ENCODE measurements around the gene MMADHC. TPM values are rescaled to one million over a fixed set of nuclear protein-coding genes. Genes with fewer than 3 reads are reported as not detected.
"Not testable (repeated sequence)": the region's sequence is repeated elsewhere in the genome, so short reads cannot be mapped to it uniquely, and the experiment has no call there.

The MMADHC gene
- polyA plus RNA-seq, 1 donor, result 104 TPM

DNA sequence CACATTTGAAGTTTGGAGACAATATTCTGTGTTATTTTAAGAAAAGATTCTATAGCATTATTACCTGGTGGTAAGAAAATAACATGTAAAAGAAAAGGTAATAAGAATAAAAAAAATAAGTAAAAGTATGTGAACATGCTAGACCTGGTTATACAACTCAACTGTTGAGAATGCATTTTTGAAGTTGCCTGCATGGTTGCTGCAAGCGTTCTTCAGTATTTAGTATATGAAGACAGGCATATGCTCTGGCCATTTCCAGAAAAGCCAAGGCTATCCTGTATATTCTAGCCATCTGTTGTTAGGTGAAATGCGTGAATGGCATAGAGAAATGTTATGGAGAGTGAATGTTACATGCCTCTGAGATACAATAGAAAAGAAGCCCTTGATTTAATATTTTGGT, 6.8 kb upstream of the MMADHC start:
- no peak for DNase-seq

DNA sequence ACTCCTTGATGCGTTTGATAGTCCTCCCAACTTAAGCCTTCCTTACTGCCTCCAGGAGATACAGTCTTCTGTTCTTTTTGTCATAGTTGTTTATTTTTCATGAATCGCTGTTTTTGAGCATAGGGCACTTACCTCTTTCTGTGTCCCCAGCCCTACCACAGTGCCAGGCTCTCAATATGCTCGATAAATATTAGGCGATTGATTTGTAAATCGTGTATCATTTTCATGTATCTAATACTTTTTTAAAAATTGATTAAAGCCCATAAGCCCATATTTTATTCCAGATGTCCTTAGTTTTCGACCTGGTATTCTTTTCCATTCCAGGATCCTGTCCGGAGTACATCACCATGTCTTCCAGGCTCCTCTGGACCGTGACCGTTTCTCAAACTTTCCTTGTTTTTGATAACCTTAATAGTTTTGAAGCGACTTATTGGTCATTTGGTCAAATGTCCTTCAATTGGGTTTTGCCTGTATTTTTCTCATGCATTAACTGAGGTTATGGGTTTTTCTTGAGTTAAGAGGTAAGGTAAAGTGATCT, 444 bp upstream of the MMADHC start:
- no peak for DNase-seq

DNA sequence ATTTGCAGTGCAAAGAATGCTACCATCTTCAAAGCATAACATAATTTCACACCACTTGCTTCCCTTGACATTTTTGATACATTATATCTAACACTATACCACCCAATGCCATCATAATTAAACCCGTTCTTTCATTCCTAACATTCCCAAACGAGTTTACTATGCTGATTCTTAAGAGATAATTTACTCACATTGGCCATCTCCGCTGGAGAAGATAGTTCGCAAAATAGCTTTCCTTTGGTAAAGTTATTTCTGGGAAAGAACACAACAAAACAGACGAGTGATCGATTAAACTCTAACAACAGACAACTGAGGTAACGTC, 716 bp downstream of the MMADHC start:
- no peak for DNase-seq

DNA sequence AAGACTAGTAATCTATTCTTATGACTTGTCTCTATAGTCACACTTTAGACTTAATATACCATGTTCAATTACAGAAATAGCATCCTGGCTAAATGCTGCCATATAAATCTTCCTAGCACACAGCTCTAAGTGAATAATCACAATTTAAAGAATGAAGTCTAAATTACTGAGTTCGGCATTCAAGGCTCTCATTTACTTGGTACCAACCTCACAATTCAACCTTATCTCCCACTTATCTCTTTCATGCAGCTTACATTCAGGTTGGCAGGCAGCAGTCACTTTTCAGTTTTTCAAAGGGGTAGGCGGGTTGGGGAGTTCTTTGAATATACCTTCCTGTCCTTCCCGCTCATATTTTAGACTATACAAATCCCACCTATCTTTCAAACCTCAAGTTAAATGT, 1.5 kb downstream of the MMADHC start:
- DNase-seq, result no peak

DNA sequence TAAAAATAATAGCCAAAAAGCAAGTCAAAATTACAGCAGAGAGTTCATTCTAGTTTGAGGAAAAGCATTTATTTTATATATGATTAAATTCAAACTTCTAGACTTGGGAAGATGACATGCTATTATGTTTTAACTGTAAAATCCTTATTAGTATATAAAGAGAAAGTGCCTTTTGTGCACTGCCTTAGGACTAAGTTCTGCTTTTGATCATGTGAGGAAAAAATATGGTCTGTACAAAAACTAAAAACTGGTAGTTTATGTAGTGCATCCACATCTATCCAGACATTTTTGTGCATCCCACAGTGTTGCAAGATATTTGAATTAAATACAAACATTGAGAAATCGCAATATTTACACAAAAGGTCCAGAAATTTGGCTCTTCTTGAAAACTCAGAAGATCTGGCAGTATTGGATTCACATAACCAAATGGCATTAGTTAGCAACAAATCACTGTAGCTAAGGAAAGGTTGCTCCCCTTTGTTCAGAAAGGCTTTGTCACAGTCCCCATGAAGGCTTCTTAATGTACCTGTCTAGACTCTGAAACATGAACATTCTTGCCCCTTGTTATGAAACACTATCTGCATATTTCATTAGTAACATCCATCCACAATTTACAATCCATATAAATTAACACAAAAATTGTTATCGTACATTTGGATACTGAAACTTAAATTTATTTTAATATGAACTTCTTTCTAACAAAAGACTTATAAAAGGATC, 2.2 kb downstream of the MMADHC start:
- no peak for DNase-seq

DNA sequence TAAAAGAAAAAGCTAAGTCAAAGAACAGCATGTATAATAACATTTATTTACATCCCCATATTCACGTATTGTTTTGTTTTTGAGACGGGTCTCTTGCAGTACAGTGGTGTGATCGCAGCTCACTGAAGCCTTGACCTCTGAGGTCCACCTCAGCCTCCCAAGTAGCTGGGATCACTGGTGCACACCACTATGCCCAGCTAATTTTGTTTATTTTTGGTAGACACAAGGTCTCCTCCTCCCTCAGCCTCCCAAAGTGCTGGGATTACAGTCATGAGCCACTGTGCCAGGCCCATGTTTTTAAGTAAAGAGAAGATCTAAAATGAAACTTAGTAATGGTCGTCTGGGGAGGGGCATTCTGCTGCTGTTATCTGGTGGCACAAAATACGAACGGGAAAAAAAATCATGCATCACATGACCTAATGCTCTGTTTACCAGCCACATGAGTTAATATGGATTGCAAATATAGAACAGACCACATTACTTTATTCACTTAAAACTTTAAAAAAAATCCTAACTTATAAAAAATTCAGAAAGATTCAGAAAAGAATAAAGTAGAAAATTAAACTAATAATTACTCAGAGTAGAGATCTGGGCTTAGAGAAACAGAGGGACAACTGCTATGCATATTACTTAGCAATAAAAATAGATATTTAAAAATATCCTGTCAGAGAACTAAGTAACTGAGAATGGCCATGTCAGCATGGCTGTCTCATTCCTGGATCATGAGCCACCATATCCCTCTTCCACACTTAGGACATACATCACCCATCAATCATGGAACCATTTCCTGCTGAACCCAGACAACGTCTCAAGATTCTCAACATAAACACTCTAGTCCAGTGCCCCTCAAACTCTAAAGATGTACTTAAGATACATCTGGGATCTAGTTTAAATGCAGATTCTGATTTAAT, 7.3 kb downstream of the MMADHC start:
- DNase-seq, result no peak

DNA sequence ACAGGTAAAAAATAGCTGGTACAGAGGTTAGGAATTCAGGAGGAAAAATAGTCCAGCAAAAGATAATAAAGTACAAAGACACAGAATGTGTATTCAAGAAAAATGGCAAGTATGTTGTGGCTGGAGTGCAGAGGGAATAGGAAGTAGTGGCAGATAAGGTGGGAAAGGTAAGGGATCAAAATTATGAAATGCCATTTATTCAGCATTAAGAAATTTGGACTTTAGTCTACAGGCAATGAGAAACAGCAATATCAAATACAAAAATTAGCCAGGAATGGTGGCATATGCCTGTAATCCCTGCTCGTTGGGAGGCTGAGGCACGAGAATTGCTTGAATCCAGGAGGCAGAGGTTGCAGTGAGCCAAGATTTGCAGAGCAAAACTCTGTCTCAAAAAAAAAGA, 10.3 kb downstream of the MMADHC start:
- no peak for DNase-seq

DNA sequence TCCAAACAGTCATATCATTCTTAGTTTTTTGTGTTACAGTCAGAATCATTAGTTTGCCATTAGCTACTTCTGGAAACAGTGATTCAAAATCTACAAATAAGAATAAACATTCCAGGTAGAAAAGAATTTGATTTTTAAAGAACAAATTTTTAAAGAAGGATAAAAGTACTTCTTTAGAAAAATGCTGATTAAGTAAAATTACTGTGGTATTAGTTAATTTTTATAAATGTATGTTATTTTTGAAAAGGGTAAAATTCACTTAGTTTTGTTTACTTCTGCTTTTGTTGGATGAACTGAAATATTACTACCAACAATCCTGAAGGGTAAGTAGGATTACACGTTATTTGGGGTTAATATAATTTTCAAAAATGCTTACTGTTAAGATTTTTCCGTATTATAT, 11.8 kb downstream of the MMADHC start:
- no peak for DNase-seq

DNA sequence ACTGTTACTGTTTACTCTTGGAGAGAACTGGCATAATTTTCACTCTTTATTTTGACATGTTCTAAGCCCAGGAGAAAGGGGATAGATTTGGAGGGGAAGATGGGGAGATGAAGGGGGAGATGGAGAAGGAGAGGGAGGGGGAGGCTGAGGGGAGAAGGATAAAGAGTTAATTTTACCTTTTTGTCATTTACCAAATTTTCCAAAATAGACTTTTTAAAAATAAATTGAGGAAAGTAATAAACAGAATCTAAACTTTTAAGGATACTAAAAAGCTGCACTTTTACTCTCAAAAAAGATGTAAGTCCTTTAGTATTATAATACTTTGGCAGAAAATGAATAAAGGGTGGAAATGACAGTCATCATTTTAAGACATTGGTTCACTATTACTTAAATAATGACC, 12.3 kb downstream of the MMADHC start:
- DNase-seq, result no peak

DNA sequence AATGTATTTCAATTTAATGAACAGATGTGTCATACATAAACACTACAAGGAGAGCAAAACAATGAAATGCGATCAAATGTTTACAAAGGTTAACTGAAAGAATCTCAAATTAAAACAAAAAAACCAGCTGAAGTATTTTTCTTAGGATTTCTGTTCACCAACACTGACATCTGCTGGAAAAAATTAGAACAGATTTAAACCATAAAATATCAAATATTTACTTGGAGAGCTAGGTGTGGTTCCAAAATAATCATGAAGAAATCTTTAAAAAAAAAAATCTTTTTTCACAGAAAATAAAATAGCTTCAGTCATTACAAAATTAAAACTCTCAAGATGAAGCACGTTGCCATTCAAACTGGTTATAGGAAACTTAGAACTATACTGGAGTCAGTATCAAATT, 13.8 kb downstream of the MMADHC start:
- no peak for DNase-seq

DNA sequence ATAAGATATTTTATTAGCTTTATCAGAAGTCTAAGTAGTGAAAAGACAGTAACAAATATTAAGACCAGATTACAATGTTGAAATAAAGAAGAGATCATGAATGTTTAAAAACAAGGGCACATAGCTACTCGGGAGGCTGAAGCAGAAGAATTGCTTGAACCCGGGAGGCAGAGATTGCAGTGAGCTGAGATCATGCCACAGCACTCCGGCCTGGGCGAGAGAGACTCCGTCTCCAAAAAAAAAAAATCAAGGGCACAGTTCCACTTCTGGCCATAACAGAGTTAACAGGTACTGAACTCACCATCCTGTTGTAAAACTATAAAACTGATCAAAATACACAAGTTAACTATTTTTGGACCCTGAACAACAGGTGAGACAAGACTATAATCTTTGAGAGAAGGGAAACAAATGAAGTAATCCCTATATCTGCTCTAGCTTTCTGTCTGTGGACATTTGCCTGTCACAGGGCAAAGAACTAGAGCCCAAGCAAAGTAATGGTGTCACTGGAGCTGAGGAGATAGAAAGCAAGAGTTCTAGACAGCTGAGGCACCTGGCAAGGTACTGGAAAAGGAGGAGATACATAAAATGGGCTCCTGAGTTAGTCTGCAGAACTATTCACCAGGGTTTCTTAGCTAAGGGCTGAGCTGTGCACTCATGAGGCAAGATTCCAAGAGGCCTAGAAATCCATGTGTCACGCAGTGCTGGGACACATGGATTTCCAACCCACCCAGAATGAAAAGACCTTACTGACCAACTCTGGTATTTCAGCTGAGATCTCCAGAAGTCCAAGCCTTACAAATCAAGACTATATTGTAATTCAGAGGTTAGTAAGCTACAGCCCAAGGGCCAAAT, 15.2 kb downstream of the MMADHC start:
- DNase-seq, result no peak

DNA sequence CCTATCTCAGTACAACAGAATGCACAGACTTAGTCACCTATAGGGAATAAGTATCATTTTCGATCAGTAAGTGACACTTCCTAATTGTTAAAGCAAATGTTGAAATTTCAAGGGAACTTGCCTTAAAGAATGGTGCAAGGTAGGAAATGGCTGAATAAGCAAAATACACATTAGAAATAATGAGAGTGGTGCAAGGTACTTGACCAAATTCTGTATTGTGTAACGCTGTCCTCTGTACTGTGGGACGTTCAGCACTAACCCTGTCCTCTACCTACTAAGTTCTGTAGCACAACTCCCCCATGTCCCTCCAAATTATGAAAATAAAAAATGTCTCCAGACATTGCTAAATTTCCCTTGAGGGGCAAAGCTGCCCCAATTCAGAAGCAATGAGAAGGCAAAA, 19.4 kb downstream of the MMADHC start:
- DNase-seq, result no peak

DNA sequence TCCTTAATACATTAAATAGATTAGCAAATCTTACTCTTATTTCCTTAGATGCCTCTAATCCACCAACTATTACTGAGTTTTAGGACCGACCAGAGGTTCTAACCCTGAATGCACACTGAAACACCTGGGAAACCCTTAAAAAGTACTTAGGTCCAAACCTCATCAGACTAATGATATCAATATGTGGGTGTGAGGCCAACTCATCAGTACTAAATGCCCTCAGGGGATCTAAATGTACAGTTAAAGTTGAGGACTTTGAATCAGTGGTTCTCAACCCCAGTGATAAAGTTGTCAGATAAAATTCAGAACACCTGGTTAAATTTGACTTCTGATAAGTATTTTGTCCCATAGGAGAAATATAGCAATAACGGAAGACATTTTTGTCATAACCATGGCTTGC, 20.9 kb downstream of the MMADHC start:
- no peak for DNase-seq

DNA sequence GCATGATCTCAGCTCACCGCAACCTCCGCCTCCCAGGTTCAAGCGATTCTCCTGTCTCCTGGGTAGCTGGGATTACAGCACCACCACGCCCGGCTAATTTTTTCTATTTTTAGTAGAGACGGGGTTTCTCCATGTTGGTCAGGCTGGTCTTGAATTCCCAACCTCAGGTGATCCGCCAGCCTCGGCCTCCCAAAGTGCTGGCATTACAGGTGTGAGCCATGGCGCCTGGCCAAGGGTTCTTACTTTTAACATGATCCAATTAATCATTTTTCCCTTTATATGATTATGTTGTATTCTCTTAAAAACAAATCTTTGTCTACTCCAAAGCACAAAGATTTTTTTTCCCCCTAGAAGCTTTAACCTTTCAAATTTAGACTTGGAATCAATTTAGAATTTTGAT, 21.9 kb downstream of the MMADHC start:
- DNase-seq, result not testable (repeated sequence)

DNA sequence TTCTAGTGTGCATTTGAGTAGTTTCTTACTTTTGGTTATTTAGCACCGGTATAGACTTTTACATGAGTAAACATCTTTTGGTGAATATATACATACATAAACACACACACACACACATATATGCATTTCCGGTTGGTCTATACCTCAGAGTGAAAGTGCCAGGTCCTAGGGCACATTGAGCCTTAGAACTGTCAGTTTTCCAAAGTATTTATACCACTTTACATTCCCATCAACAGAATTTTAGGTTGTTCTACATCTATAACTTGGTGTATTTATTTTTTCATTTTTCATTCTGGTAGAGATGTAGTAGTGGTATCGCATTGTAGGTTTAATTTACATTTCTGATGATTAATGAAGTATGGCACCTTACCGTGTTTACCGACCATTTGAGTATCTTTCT, 22.6 kb downstream of the MMADHC start:
- DNase-seq, result no peak

DNA sequence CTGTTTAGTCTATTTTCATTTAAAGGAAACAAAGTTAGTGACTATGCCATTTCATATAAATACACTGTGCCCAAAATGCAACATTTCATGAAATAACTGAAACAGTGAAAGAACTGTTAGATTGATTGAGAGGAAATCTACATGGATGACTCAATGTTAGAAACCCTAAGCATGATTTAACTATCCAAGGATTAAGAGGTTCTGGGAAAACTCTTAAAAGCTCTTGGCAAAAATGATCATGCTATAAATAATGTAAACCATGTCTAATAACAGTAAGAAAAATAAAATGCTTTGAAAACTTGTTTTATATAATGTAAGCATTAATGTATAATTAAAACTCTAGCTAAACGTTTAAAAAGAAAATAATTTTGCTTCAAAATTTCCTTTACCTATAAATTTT, 23.5 kb downstream of the MMADHC start:
- DNase-seq, result no peak

DNA sequence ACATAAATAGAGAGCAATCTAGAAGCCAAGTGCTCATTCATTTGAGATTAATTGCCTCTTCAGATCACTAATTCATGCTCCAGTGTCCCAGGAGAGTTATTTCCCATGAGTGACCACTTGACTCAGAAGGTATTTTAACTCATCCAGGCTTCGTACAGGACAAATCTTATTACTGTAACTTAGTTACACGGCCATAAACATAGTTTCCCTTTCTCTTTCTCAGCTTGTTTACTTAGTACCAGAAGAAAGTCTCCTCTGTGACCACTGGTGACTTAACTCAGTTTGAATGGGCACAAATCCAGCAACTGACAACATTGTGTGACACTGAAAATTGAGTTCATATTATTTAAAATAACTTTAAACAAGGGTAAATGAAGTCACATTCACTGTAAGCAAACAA, 25.3 kb downstream of the MMADHC start:
- no peak for DNase-seq

DNA sequence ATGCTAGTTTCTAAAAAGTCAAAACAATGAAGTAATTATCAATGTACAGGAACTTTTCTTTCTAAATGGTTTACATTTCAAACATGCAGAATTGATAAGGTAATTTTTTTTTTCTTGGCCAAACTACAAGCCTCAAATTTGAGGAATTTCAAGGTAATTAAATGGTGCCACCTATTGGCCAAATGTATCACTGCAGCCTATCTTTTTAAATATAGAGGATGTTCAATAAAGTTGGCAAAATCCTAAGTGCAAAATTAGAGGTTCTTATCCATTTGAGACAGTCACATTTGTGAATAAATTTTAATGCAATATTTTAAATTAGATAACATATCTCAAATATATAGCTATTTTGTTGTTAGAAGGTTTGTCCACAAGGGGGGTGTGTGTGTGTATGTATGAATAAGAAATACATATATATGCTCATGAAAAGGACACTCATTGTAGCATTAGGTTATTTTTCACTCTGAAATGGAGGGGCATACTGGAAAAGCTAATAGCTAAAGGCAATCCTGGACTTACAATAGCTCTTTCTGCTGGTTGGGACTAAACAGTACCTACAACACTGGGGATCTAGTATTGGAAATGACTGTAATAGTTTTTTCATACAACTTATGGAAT, 26.2 kb downstream of the MMADHC start:
- DNase-seq, result peak; percentile 28

DNA sequence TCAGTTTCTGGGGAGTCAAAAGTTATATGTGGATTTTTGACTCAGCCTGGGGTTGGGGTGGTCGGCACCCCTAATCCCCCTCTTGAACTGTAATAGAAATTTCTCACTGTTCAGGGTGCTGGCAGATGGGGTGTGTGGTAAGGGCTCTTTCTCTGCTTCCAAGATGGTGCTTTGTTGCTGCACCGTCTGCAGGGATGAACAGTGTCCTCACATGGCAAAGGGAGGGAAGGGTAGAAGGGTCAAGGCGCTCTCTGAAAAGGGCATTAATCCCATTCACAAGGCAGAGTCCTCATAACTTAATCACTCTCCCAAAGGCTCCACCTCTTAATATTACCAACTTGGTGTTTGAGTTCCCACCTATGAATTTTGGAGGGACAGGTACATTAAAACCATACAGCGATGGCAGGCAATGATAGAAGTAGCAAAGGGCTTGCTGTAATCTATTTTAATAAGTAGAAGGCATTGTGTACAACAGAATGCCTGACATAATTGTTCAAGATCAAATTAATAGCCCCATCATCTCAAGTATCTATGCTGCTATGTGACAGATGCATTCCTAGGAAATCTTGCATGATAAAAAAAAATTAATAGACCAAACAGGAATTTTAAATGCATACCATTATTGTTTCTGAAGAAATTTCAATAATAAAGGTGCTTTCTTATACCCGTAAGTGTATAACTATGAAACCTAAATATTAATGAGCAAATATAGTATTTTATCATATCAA, 28.1 kb downstream of the MMADHC start:
- no peak for DNase-seq

DNA sequence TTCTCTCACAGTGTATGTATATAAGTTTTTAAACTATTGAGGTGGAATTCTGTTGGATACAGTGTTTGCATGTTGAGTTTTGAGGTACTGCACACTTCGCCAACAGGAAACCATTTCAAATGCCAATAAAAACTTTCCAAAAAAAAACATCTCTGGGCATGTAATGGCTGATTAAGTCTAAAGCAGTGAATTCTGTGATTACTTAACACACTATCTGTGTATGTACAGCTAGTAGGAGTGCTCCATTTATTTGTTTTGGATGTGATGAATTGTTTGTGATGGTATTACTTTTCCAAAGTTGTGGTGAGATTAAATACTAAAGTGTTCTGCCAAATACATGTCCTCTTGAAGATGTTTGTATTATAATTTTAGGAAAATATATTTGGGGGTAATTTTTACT, 31.1 kb downstream of the MMADHC start:
- DNase-seq, result no peak

DNA sequence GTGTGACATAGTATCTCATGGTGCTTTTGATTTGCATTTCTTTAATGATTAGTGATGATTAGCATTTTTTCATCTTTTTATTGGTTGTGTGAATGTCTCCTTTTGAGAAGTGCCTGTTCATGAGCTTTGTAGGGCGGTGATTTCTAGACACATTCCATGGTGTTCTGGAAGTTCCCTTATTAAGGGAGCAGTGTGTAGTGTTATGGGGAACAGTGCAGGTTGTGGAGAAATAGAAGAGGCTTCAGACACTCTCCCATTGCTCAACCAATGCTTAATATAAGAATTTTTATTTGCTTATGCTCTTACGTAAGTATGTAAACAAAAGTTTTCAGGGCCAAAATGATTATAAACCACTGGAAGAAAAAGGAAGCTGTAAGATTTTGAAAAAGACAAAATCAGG, 34.7 kb downstream of the MMADHC start:
- DNase-seq, result no peak

DNA sequence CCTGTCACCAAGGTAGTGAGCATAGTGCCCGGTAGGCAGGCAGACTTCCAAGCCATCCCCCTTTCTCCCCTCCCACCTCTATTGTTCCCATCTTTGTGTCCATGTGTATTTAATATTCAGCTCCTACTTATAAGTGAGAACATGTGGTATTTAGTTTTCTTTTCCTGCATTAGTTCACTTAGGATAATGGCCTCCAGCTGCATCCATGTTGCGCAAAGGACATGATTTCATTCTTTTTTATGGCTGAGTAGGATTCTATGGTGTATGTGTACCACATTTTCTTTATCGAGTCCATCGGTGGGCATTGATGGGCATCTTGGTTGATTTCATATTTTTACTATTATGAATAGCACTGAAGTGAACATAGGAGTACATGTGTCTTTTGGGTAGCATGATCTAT, 35.3 kb downstream of the MMADHC start:
- no peak for DNase-seq

Data from hindlimb muscle (tissue), 1 donor.